GM23338 (cell line): Measurements from ENCODE around the gene EDEM2. TPM values are rescaled to one million over a fixed set of nuclear protein-coding genes. Genes with fewer than 3 reads are reported as not detected.
"Not testable (repeated sequence)": the region's sequence is repeated elsewhere in the genome, so short reads cannot be mapped to it uniquely, and the experiment has no call there.

ENCODE experiments used
- ATAC-seq: fragments of 200-7000 bp; cut with Tn5 transposase; 3 replicates; pipeline ENCODE4 v1.9.1; 2020
- DNase-seq: peaks from one replicate; pipeline ENCODE4 v3.0.0-alpha.2; 2015; ENCODE audit warnings: low spot score
- H2AFZ ChIP-seq: fragments of 200-600 bp; sonication (generic); 2 replicates; pipeline ENCODE4 v1.8.0; 2016; ENCODE audit warnings: antibody characterized with exemption, mild to moderate bottlenecking, moderate library complexity
- H3F3A ChIP-seq: fragments of 200-600 bp; sonication (generic); replicated peaks from 2 replicates; pipeline ENCODE4 v1.8.0; 2017; ENCODE audit warnings: antibody characterized with exemption, mixed run types, low read depth
- H3K27ac ChIP-seq: fragments of 200-600 bp; sonication (generic); 2 replicates; pipeline ENCODE4 v1.6.1; 2016; ENCODE audit warnings: low read depth
- H3K27me3 ChIP-seq: fragments of 200-600 bp; sonication (generic); 2 replicates; pipeline ENCODE4 v1.8.0; 2016; ENCODE audit warnings: mild to moderate bottlenecking, mixed run types, moderate library complexity; ENCODE audit not compliant: insufficient read depth
- H3K36me3 ChIP-seq: fragments of 200-600 bp; sonication (generic); 2 replicates; pipeline ENCODE4 v1.8.0; 2016; ENCODE audit warnings: mild to moderate bottlenecking; ENCODE audit not compliant: insufficient read depth
- H3K4me1 ChIP-seq: fragments of 200-600 bp; sonication (generic); 2 replicates; pipeline ENCODE4 v1.8.0; 2016; ENCODE audit warnings: mild to moderate bottlenecking, moderate library complexity; ENCODE audit not compliant: insufficient read depth
- H3K4me2 ChIP-seq: fragments of 200-600 bp; sonication (generic); 2 replicates; pipeline ENCODE4 v1.7.1; 2017; ENCODE audit warnings: mixed run types
- H3K4me3 ChIP-seq: fragments of 200-600 bp; sonication (generic); 2 replicates; pipeline ENCODE4 v1.6.1; 2016; ENCODE audit warnings: mixed run types
- H3K79me2 ChIP-seq: fragments of 200-600 bp; sonication (generic); replicated peaks from 2 replicates; pipeline ENCODE4 v1.8.0; 2017; ENCODE audit warnings: mild to moderate bottlenecking; ENCODE audit not compliant: insufficient read depth
- H3K9me2 ChIP-seq: fragments of 200-600 bp; sonication (generic); 2 replicates; pipeline ENCODE4 v1.8.0; 2017; ENCODE audit not compliant: insufficient read depth
- H4K20me1 ChIP-seq: fragments of 200-600 bp; sonication (generic); replicated peaks from 2 replicates; pipeline ENCODE4 v1.8.0; 2017; ENCODE audit warnings: mild to moderate bottlenecking; ENCODE audit not compliant: insufficient read depth
- H3K27ac Mint-ChIP-seq: 2 replicates; pipeline ENCODE4 v1.8.0; 2020; ENCODE audit warnings: inconsistent platforms, mild to moderate bottlenecking, moderate library complexity, mixed read lengths
- H3K27me3 Mint-ChIP-seq: 3 replicates; pipeline ENCODE4 v1.8.0; 2022; ENCODE audit warnings: low read depth, mild to moderate bottlenecking, moderate library complexity, mixed read lengths, inconsistent platforms; ENCODE audit not compliant: insufficient read depth, poor library complexity
- H3K36me3 Mint-ChIP-seq: 3 replicates; pipeline ENCODE4 v1.8.0; 2021; ENCODE audit warnings: low read depth, mild to moderate bottlenecking, inconsistent platforms, moderate library complexity, mixed read lengths
- H3K4me1 Mint-ChIP-seq: 3 replicates; pipeline ENCODE4 v1.8.0; 2020; ENCODE audit warnings: mild to moderate bottlenecking, inconsistent platforms, mixed read lengths
- H3K4me3 Mint-ChIP-seq: 3 replicates; pipeline ENCODE4 v1.8.0; 2021; ENCODE audit warnings: moderate library complexity, mild to moderate bottlenecking, inconsistent platforms, mixed read lengths
- H3K9me3 Mint-ChIP-seq: 3 replicates; pipeline ENCODE4 v1.8.0; 2020; ENCODE audit warnings: moderate library complexity, mild to moderate bottlenecking, inconsistent platforms, mixed read lengths
- CREB1 ChIP-seq: fragments of 250-450 bp; sonication (Bioruptor Pico); IDR thresholded peaks from 2 replicates; pipeline ENCODE4 v1.5.0; 2020; ENCODE audit warnings: low read depth, mild to moderate bottlenecking, moderate library complexity
- ETS1 ChIP-seq: IDR thresholded peaks from 2 replicates; pipeline ENCODE4 v1.6.1; 2016; ENCODE audit warnings: antibody characterized with exemption
- EZH2phosphoT487 ChIP-seq: fragments of 200-600 bp; sonication (generic); IDR thresholded peaks from one replicate; pipeline ENCODE4 v1.8.1; 2018; ENCODE audit warnings: antibody characterized with exemption; ENCODE audit not compliant: unreplicated experiment
- JUNB ChIP-seq: IDR thresholded peaks from one replicate; pipeline ENCODE4 v1.6.1; 2016; ENCODE audit warnings: antibody characterized with exemption; ENCODE audit not compliant: unreplicated experiment
- NANOG ChIP-seq: IDR thresholded peaks from 2 replicates; pipeline ENCODE4 v1.6.1; 2016; ENCODE audit warnings: antibody characterized with exemption, borderline replicate concordance
- POLR2AphosphoS5 ChIP-seq: IDR thresholded peaks from 2 replicates; pipeline ENCODE4 v1.6.1; 2016; ENCODE audit warnings: antibody characterized with exemption, low read depth
- REST ChIP-seq: IDR thresholded peaks from one replicate; pipeline ENCODE4 v1.6.1; 2018; ENCODE audit warnings: antibody characterized with exemption; ENCODE audit not compliant: unreplicated experiment
- ZNF331 ChIP-seq: fragments of 250-450 bp; sonication (Bioruptor Pico); IDR thresholded peaks from 2 replicates; pipeline ENCODE4 v1.5.0; 2020; ENCODE audit warnings: low read depth, mild to moderate bottlenecking, moderate library complexity
- polyA plus RNA-seq: library from polyadenylated mRNA; unstranded; fragments of >200 nt; fragmentation: Nextera tagmentation; extraction: Ambion mirVana; gene quantifications from 2 replicates; pipeline ENCODE4 v1.2.1, GENCODE V29; 2016
- total RNA-seq: library from RNA; depleted of rRNA; stranded (reverse); fragments of >200 nt; shearing (Covaris generic); gene quantifications from 2 replicates; pipeline ENCODE4 v1.2.3, GENCODE V29; 2014

EDEM2 gene
- total and polyA plus RNA-seq, 2 experiments from 2014 or later, result 13.9 to 25.3 TPM

GRCh38 chr20:35117196-35117595, 29.9 kb downstream of the EDEM2 start (continued):
- TF ChIP-seq NANOG, result no peak
- no peak for TF ChIP-seq POLR2AphosphoS5
- TF ChIP-seq JUNB, result no peak
- TF ChIP-seq CREB1, result no peak

GRCh38 chr20:35116258-35116657, 30.9 kb downstream of the EDEM2 start:
- Histone ChIP-seq H3K4me2 (no peak overlapping the region), H3K79me2 (no peaks in the 10 kb centered on the region), H3K4me3 (no peak overlapping the region), H3K27ac (peak overlapping the region; percentile 50; the same call in 1 of the 2 replicates), H2AFZ (no peak overlapping the region), H3K36me3 (peaks cover 4% of the 10 kb centered on the region), H3K4me1 (no peaks in the 10 kb centered on the region), H3K27me3 (no peaks in the 10 kb centered on the region), H3F3A (no peaks in the 10 kb centered on the region), H4K20me1 (no peaks in the 10 kb centered on the region), H3K9me2 (no peaks in the 10 kb centered on the region)
- Mint-ChIP-seq H3K9me3 (no peaks in the 10 kb centered on the region), H3K36me3 (peaks cover 17% of the 10 kb centered on the region; the same call in 2 of the 3 replicates), H3K4me1 (no peaks in the 10 kb centered on the region), H3K27ac (peak overlapping the region; percentile 56), H3K27me3 (peaks cover 2% of the 10 kb centered on the region), H3K4me3 (no peak overlapping the region)
- TF ChIP-seq REST (no peak), CREB1 (no peak), ZNF331 (CRISPR knock-in tag) (no peak), JUNB (no peak), EZH2phosphoT487 (no peak), ETS1 (no peak)
- DNase-seq (no peak), ATAC-seq (no peak)

- H2AFZ ChIP-seq, result no peak overlapping the region
- Mint-ChIP-seq H3K9me3 (no peaks in the 10 kb centered on the region), H3K27me3 (peaks cover 2% of the 10 kb centered on the region), H3K4me3 (no peak overlapping the region), H3K4me1 (no peaks in the 10 kb centered on the region), H3K27ac (no peak overlapping the region), H3K36me3 (peaks cover 17% of the 10 kb centered on the region; the same call in 2 of the 3 replicates)
- TF ChIP-seq JUNB, result no peak
- H3K4me2 ChIP-seq, result no peak overlapping the region
- no peak overlapping the region for H3K4me3 ChIP-seq
- no peaks in the 10 kb centered on the region for H4K20me1 ChIP-seq
- H3F3A ChIP-seq, result no peaks in the 10 kb centered on the region
- no peaks in the 10 kb centered on the region for H3K9me2 ChIP-seq
- H3K4me1 ChIP-seq, result no peaks in the 10 kb centered on the region
- no peaks in the 10 kb centered on the region for H3K79me2 ChIP-seq
- ATAC-seq (no peak), DNase-seq (no peak)
- H3K36me3 ChIP-seq, result peaks cover 2% of the 10 kb centered on the region
- no peak overlapping the region for H3K27ac ChIP-seq
- H3K27me3 ChIP-seq, result no peaks in the 10 kb centered on the region
These were observed 31.5 kb downstream of the EDEM2 start for GRCh38 chr20:35115606-35116005.

GRCh38 chr20:35112276-35112675, 34.9 kb downstream of the EDEM2 start:
- not testable (repeated sequence) for H3K4me1 ChIP-seq, H3K27me3 ChIP-seq, H3K36me3 Mint-ChIP-seq, H3K9me2 ChIP-seq, H3K4me3 Mint-ChIP-seq, H3K4me3 ChIP-seq, H2AFZ ChIP-seq, H4K20me1 ChIP-seq, H3K9me3 Mint-ChIP-seq, H3K79me2 ChIP-seq, ATAC-seq, DNase-seq, H3K27me3 Mint-ChIP-seq, H3K4me2 ChIP-seq, H3F3A ChIP-seq, H3K27ac ChIP-seq, H3K36me3 ChIP-seq, H3K27ac Mint-ChIP-seq, H3K4me1 Mint-ChIP-seq
